BE2C (cell line): Measurements from ENCODE around the gene DUXB. TPM values are rescaled to one million over a fixed set of nuclear protein-coding genes. Genes with fewer than 3 reads are reported as not detected.

Experiments used
- DNase-seq: peaks from one replicate; pipeline ENCODE4 v3.0.0-alpha.2; 2020
- H3K27me3 ChIP-seq: fragments of 250-450 bp; sonication (Bioruptor Pico); 2 replicates; pipeline ENCODE4 v1.5.1; 2020; ENCODE audit warnings: mild to moderate bottlenecking
- H3K36me3 ChIP-seq: fragments of 250-450 bp; sonication (Bioruptor Pico); 2 replicates; pipeline ENCODE4 v1.5.1; 2020; ENCODE audit warnings: mild to moderate bottlenecking
- H3K4me1 ChIP-seq: fragments of 250-450 bp; sonication (Bioruptor Pico); 2 replicates; pipeline ENCODE4 v1.5.1; 2020
- H3K4me3 ChIP-seq: 2 replicates; pipeline ENCODE4 v1.5.1; 2011; ENCODE audit warnings: low read depth, low read length
- H3K9me3 ChIP-seq: fragments of 250-450 bp; sonication (Bioruptor Pico); 2 replicates; pipeline ENCODE4 v1.5.1; 2020
- polyA plus RNA-seq: library from polyadenylated mRNA; unstranded; fragments of >200 nt; gene quantifications from one replicate; pipeline ENCODE4 v1.2.1, GENCODE V29; 2012; ENCODE audit warnings: low read depth, missing spikeins; ENCODE audit not compliant: insufficient read length, insufficient read depth
- TF ChIP-seq, protein P1 (sequence below): IDR thresholded peaks from 2 replicates; pipeline ENCODE4 v1.5.1; 2012; ENCODE audit warnings: mild to moderate bottlenecking, low read depth, low read length

The DUXB gene
- polyA plus RNA-seq = not detected

- Histone ChIP-seq H3K27me3 (no peaks in the 10 kb centered on the region), H3K9me3 (no peaks in the 10 kb centered on the region), H3K36me3 (no peaks in the 10 kb centered on the region), H3K4me1 (no peaks in the 10 kb centered on the region), H3K4me3 (no peak within 1 kb of the TSS)
- no peak for DNase-seq
- TF ChIP-seq, protein P1, sequence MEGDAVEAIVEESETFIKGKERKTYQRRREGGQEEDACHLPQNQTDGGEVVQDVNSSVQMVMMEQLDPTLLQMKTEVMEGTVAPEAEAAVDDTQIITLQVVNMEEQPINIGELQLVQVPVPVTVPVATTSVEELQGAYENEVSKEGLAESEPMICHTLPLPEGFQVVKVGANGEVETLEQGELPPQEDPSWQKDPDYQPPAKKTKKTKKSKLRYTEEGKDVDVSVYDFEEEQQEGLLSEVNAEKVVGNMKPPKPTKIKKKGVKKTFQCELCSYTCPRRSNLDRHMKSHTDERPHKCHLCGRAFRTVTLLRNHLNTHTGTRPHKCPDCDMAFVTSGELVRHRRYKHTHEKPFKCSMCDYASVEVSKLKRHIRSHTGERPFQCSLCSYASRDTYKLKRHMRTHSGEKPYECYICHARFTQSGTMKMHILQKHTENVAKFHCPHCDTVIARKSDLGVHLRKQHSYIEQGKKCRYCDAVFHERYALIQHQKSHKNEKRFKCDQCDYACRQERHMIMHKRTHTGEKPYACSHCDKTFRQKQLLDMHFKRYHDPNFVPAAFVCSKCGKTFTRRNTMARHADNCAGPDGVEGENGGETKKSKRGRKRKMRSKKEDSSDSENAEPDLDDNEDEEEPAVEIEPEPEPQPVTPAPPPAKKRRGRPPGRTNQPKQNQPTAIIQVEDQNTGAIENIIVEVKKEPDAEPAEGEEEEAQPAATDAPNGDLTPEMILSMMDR = no peak
Observed at GRCh38 chr16:75701361-75701760, at the start of gene DUXB. Gene DUXB, minus strand, starts transcription at chr16:75701461. Its CDS starts 43 bp downstream, at chr16:75701418.

GRCh38 chr16:75750528-75750927, 49.3 kb upstream of the DUXB start:
- Histone ChIP-seq H3K36me3 (no peaks in the 10 kb centered on the region), H3K9me3 (no peaks in the 10 kb centered on the region), H3K27me3 (no peaks in the 10 kb centered on the region), H3K4me3 (no peak overlapping the region), H3K4me1 (no peaks in the 10 kb centered on the region)
- no peak for DNase-seq
- TF ChIP-seq, protein P1 = no peak

DNA sequence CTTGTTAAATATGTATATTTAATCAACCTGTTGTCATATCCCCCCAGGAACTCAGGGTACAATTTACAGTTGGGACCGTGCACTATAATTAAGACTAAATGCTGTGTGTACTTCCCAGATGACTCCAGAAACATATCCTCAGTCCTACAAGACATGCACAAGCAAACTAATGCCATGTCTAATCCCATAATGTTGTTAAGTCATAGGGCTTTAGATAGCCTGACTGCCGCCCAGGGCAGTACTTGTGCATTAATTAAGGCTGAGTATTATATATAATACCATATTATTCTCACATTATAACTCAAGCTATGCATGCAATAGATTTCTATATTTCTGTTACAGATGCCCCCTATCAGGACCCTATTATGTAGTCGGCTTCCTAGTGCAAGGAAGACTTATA, 45.1 kb upstream of the DUXB start:
- H3K4me1 ChIP-seq = no peaks in the 10 kb centered on the region
- H3K36me3 ChIP-seq = no peaks in the 10 kb centered on the region
- TF ChIP-seq, protein P1 = no peak
- H3K27me3 ChIP-seq = no peaks in the 10 kb centered on the region
- no peak for DNase-seq
- no peaks in the 10 kb centered on the region; the same call in 1 of the 2 replicates for H3K9me3 ChIP-seq
- no peak overlapping the region for H3K4me3 ChIP-seq

- TF ChIP-seq, protein P1 = no peak
Observed at GRCh38 chr16:75745823-75746222, 44.6 kb upstream of the DUXB start.

DNA sequence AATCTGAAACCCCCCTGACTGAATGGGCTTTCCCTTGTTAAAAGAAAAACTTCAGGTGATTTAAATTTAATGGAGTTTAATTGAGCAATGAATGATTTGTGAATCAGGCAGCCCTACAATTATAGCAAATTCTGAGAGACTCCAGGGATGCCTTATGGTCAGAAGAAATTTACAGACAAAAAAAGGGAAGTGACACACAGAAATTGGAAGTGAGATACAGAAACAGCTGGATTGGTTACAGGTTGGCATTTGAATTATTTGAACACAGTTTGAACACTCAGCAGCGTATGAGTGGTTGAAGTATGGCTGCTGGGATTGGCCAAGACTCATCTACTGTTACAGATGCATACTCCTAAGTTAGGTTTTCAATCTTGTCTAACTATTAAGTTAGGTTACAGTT, 44.0 kb upstream of the DUXB start:
- Histone ChIP-seq H3K9me3 (no peaks in the 10 kb centered on the region; the same call in 1 of the 2 replicates), H3K27me3 (no peaks in the 10 kb centered on the region), H3K4me3 (no peak overlapping the region), H3K4me1 (no peaks in the 10 kb centered on the region), H3K36me3 (no peaks in the 10 kb centered on the region)
- TF ChIP-seq, protein P1 = no peak
- no peak for DNase-seq

More at GRCh38 chr16:75745823-75746222, 44.6 kb upstream of the DUXB start:
- DNase-seq = no peak
- no peaks in the 10 kb centered on the region; the same call in 1 of the 2 replicates for H3K9me3 ChIP-seq
- no peak overlapping the region for H3K4me3 ChIP-seq
- H3K36me3 ChIP-seq = no peaks in the 10 kb centered on the region
- no peaks in the 10 kb centered on the region for H3K27me3 ChIP-seq
- H3K4me1 ChIP-seq = no peaks in the 10 kb centered on the region

GRCh38 chr16:75742424-75743047, 41.3 kb upstream of the DUXB start:
- H3K9me3 ChIP-seq = no peaks in the 10 kb centered on the region; the same call in 1 of the 2 replicates
- DNase-seq = no peak
- H3K4me1 ChIP-seq = no peaks in the 10 kb centered on the region
- no peaks in the 10 kb centered on the region for H3K27me3 ChIP-seq
- TF ChIP-seq, protein P1 = no peak
- H3K36me3 ChIP-seq = no peaks in the 10 kb centered on the region
- H3K4me3 ChIP-seq = no peak overlapping the region
